Peyer's patch (tissue), 4 donors: ENCODE measurements around the gene ADAMTS14. TPM values are rescaled to one million over a fixed set of nuclear protein-coding genes. Genes with fewer than 3 reads are reported as not detected.
A peak's percentile ranks its signal among the peaks of the same experiment; 100 is the strongest.

Experiments used
- DNase-seq, 3 donors: peaks; one replicate each; pipeline ENCODE4 v3.0.0-alpha.2; 2017 to 2019
- H3K27ac ChIP-seq, 4 donors: fragments of 200-600 bp; sonication (generic); one replicate each; pipeline ENCODE4 v1.5.1; 2016 to 2019
- H3K27me3 ChIP-seq, 2 donors: fragments of 200-600 bp; sonication (generic); one replicate each; pipeline ENCODE4 v1.5.1; 2019
- H3K36me3 ChIP-seq, 3 donors: fragments of 200-600 bp; sonication (generic); one replicate each; pipeline ENCODE4 v1.5.1; 2016 to 2019
- H3K4me1 ChIP-seq, 4 donors: fragments of 200-600 bp; sonication (generic); one replicate each; pipeline ENCODE4 v1.5.1; 2016 to 2019
- H3K4me3 ChIP-seq, 4 donors: fragments of 200-600 bp; sonication (generic); 1 replicate in 3 of 4; 2 replicates in 1 of 4; pipeline ENCODE4 v1.5.1; 2016 to 2019; ENCODE audit warnings: mild to moderate bottlenecking in 1 of 4
- H3K9me3 ChIP-seq, 4 donors: fragments of 200-600 bp; sonication (generic); one replicate each; pipeline ENCODE4 v1.5.1; 2016 to 2019; ENCODE audit warnings: mild to moderate bottlenecking in 1 of 4
- POLR2A ChIP-seq, 2 donors: fragments of 450-650 bp; IDR thresholded peaks; one replicate each; pipeline ENCODE4 v1.5.1; 2017; ENCODE audit warnings: antibody characterized with exemption in 2 of 2, mild to moderate bottlenecking in 2 of 2, moderate library complexity in 2 of 2
- total RNA-seq, 4 donors: library from RNA; depleted of rRNA; stranded (reverse); fragments of >200 nt; gene quantifications; one replicate each; pipeline ENCODE4 v1.1.0, GENCODE V29; 2016
- TF ChIP-seq, protein P1 (sequence below), 6 experiments: fragments of 450-650 bp in 4 of 6; fragments of 200-600 bp in 2 of 6; sonication (generic) in 1 of 6; IDR thresholded peaks; one replicate each; pipeline ENCODE4 v1.5.1; 2017 to 2019; ENCODE audit warnings: antibody characterized with exemption in 6 of 6, mild to moderate bottlenecking in 3 of 6, moderate library complexity in 1 of 6

The ADAMTS14 gene
- total RNA-seq, 4 donors from 2014 or later = 2.3 to 10.7 (median 4.2) TPM

GRCh38 chr10:70773461-70773860, 101.2 kb downstream of the ADAMTS14 start:
- no peak overlapping the region for H3K27ac ChIP-seq
- H3K4me3 ChIP-seq = no peak overlapping the region
- DNase-seq = no peak

DNA sequence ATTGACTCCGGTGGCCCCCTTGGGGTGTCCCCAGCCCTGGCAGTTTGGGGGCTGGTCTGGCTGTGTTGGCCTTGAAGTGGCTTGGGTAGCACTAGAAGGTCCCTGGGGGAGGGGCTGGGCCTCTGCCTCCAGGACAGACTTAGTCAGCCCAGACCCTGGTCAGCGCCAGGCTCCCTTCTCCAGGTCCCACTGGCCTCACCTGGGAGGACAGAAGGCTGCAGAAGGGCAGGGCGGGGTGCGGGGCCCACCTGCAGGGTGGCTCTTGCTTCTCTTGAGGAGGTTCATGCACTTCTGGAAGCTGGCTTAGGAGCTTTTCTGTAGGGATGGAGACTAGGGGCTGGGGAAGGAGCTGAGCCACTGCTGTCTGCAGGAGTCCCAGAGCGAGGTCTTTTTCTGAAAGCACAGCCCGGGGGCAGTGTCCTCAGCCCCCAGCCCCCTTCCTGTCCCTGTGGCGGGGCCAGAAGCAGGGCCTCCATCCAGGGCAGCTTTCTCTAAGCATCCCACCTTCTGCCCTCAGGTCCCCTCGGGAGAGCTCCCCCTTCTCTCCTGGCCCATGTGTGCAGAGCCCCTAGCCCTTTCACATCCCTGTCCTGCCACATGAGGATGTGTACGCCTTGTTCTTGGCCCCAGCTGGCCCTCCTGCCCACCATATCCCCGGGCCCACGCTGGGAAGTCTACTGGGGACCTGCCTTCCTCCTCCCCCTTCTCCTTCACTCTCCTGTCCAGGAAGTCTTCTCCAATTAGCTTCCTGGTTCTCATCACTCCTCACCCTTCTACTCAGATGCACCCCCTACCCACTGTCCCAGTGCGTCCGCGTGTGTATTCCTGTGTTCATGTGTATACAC, 101.9 kb downstream of the ADAMTS14 start:
- Histone ChIP-seq H3K36me3 (no peaks in the 10 kb centered on the region), H3K4me3 (no peak overlapping the region), H3K9me3 (no peaks in the 10 kb centered on the region), H3K27me3 (no peaks in the 10 kb centered on the region), H3K4me1 (no peaks in the 10 kb centered on the region), H3K27ac (no peak overlapping the region)
- no peak for TF ChIP-seq POLR2A (IDR thresholded peaks at IDR 0.05)
- TF ChIP-seq, protein P1, sequence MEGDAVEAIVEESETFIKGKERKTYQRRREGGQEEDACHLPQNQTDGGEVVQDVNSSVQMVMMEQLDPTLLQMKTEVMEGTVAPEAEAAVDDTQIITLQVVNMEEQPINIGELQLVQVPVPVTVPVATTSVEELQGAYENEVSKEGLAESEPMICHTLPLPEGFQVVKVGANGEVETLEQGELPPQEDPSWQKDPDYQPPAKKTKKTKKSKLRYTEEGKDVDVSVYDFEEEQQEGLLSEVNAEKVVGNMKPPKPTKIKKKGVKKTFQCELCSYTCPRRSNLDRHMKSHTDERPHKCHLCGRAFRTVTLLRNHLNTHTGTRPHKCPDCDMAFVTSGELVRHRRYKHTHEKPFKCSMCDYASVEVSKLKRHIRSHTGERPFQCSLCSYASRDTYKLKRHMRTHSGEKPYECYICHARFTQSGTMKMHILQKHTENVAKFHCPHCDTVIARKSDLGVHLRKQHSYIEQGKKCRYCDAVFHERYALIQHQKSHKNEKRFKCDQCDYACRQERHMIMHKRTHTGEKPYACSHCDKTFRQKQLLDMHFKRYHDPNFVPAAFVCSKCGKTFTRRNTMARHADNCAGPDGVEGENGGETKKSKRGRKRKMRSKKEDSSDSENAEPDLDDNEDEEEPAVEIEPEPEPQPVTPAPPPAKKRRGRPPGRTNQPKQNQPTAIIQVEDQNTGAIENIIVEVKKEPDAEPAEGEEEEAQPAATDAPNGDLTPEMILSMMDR (IDR thresholded peaks at IDR 0.05) = no peak
- peak in 1 of 3 donors; percentile 35 for DNase-seq

More at GRCh38 chr10:70773461-70773860, 101.2 kb downstream of the ADAMTS14 start:
- TF ChIP-seq, protein P1 (IDR thresholded peaks at IDR 0.05) = no peak
- no peak for TF ChIP-seq POLR2A (IDR thresholded peaks at IDR 0.05)
- H3K9me3 ChIP-seq = no peaks in the 10 kb centered on the region
- H3K27me3 ChIP-seq = no peaks in the 10 kb centered on the region
- no peaks in the 10 kb centered on the region for H3K4me1 ChIP-seq
- no peaks in the 10 kb centered on the region for H3K36me3 ChIP-seq

DNA sequence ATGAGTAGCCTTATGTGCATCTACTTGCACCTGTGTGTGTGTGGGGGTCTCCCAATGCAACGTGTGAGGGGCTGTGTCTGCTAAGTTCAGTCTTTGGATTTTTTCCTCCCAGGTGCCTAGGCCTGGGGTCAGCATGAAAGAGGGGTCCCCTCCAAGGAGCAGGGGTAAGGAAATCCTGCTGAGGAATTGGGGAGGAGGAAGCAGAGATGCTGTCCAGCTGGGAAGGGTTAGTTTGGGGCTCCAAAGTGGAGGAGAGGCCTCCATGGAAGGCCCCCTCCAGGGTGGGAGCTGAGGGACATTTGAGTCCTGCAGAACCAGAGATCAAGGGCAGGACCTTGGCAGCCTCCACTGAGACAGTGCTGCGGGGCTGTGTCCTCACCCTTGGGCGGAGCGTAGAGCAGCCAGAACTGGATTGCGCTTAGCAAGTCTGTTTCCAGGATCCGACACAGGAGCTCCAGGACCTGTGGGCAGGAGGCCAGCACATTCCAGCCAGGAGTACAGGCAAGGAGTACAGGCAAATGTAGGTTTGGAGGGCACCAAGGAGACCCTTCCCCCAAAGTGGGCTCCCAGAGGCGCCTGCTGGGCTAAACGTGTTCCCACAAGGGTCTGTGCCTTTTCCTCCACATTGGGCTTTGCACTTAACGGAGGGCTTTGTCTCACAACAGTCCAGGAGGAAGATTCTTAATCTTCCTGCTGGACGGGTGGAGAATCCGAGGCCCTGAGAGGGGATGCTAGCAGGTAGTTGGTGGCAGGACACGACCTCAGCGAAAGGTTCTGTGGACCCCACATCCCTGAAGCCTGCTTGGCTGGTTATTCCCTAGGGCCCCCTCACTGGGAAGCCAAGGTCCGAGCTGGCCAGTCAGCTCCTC, 102.7 kb downstream of the ADAMTS14 start:
- H3K27ac ChIP-seq = no peak overlapping the region
- TF ChIP-seq POLR2A (IDR thresholded peaks at IDR 0.05) = no peak
- TF ChIP-seq, protein P1 (IDR thresholded peaks at IDR 0.05) = no peak
- no peaks in the 10 kb centered on the region for H3K36me3 ChIP-seq
- H3K4me3 ChIP-seq = no peak overlapping the region
- no peaks in the 10 kb centered on the region for H3K9me3 ChIP-seq
- DNase-seq = peak in 2 of 3 donors; percentile 42 to 43
- H3K4me1 ChIP-seq = no peaks in the 10 kb centered on the region
- no peaks in the 10 kb centered on the region for H3K27me3 ChIP-seq

- H3K4me3 ChIP-seq = no peak overlapping the region
- no peaks in the 10 kb centered on the region for H3K36me3 ChIP-seq
- no peak overlapping the region for H3K27ac ChIP-seq
- H3K27me3 ChIP-seq = no peaks in the 10 kb centered on the region
- peak in 2 of 3 donors; percentile 23 to 29 for DNase-seq
- no peaks in the 10 kb centered on the region for H3K9me3 ChIP-seq
- TF ChIP-seq POLR2A (IDR thresholded peaks at IDR 0.05) = no peak
- TF ChIP-seq, protein P1 (IDR thresholded peaks at IDR 0.05) = no peak
- H3K4me1 ChIP-seq = no peaks in the 10 kb centered on the region
Measured at GRCh38 chr10:70775679-70776454, 103.6 kb downstream of the ADAMTS14 start.

DNA sequence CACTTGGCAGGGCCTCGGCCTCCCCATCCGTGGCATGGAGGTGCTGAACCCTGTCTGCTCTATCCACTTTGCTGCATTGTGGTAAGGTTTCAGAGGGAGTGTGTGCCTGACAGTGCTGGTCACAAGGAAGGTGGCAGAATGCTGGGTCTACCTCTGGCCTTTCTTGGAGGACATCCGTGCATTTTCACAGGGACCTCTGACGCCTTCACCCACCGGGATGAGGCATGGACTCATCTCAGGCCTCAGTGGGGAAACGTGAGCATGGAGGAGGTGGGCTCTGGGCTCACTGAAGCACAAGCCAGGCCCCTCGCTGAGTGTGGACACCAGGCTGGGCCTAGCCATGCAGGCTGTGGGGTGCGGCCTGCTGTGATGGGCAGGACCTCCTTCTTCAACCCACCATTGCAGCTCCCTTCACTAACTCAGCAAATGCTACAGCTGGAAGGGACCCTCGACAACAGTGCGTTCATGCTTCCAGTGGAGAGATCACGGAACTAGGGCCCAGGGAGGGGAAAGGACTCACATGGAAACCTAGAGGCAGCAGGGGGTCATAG, 104.2 kb downstream of the ADAMTS14 start:
- Histone ChIP-seq H3K9me3 (no peaks in the 10 kb centered on the region), H3K27me3 (no peaks in the 10 kb centered on the region), H3K4me1 (no peaks in the 10 kb centered on the region), H3K27ac (no peak overlapping the region), H3K36me3 (no peaks in the 10 kb centered on the region), H3K4me3 (no peak overlapping the region)
- DNase-seq = peak in 2 of 3 donors; percentile 36 to 41
- TF ChIP-seq POLR2A (IDR thresholded peaks at IDR 0.05) = no peak
- TF ChIP-seq, protein P1 (IDR thresholded peaks at IDR 0.05) = no peak
